ENCODE results near the gene EIF5AL1.
"Not testable (repeated sequence)": the region's sequence is repeated elsewhere in the genome, so short reads cannot be mapped to it uniquely, and the experiment has no call there.

The EIF5AL1 gene

DNA sequence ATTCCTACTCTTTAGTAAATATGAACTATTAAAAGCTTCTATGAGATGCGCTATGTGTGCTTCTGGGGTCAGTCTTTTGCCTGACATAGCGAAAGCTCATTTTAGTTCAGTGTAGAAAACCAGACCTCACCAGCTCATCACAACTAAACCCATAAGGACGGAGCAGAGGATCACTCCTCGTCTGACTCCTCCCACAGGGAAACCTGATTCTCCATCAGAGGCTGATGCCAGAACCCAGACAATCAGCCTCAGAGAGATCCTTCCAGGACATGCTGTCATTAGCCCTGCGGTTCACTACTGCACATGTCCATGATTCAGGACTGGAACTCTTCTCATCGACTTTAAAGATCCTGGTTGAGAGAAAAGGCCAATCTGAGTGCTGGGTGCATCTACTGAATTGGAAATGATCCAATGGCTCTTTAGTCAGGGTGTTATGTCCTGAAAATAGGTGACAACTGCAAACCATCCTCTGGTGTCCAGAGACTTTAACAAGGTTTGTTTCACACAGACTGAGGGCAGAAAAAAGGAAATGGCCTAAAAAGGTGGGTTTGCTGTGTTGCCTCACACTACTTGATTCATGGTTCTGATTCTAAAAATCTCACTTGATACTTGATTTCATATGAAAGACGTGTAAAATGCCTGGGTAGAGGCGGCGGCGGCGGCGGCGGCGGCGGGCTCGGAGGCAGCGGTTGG, at the start of gene EIF5AL1:
Gene EIF5AL1 (plus strand): TSS at position 643 of the 693 bp plus-strand sequence. CDS start 117 bp downstream, outside the sequence.
- DNase-seq (ENCODE audit: low read depth): not testable (repeated sequence)

DNA sequence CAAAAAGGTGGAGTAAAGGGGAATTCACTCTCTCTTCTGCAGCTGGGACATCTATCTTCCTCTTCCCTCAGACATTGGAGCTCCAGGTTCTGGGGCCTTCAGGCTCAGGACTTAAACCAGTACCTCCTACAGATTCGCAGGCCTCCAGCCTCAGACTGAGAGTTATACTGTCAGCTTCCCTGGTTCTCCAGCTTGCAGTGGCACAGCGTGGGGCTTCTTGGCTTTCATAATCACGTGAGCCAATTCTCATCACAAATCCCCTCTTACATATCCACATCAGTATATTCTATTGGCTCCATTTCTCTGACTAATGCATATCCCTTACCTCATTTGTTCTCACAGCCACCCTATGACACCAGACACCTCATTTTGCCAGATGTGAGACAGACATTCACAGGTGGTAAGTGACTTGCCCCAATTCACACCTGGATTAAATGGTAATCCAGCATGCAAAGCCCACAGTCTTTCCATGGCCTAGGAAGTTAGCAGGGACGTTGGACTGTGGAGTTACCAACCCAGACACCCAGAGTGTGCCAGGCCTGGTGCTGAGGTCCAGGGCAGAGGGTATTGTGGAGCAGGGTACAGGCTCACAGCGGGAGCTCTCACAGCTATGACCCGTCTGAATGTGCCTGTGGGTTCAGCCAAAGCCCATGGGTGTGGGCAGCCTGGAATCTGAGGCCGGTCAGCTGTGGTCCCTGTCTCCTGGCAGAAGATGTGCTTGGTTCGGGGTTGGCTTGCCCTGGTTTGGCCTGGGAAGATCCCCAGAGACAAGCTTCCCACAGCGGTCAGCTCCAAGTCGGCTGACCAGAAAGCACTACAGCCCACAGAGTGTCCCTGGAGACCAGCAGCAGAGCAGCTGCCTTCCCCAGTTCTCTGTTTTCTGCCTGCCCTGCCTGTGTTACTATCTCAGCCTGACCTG, 48.5 kb upstream of the EIF5AL1 start:
- DNase-seq (ENCODE audit: low read depth): no peak

DNA sequence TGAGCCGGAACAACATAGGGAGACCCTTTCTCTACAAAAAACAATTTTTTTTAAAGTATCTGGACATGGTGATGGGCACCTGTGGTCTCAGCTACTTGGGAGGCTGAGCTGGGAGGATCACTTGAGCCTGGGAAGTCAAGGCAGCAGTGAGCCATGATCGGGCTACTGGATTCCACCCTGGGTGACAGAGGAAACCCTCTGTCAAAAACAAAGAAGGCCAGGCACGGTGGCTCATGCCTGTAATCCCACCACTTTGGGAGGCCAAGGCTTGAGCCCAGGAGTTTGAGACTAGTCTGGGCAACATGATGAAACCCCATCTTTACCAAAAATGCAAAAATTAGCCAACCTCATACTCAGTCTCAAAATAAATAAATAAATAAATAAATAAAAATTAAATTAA, 47.0 kb upstream of the EIF5AL1 start:
- no peak for DNase-seq (ENCODE audit: low read depth)

DNA sequence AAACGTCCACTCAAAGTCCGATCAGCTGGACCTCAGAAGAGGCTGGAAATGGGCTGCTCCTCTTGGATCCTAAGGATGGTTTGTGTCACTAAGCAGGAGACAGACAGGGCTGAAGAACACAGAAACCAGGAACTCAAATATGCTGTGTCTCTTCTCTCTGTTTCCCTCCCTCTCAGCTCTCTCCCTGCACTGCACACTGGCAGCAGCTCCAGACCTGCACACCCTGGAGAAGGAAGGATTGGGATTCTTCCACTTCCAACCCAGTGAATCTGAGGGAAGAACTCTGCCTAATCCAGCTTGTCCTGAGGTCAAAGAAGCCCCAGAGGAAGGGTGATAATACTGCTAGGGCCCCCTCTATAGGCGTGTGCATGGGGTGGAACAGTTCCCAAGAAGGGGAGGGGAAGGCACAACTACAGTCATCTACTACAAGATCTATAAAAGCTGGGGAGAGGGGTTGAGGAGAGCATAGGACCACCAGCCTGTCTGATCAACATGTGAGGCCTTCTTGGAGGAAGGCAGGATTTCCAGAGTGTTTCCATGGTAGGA, 44.2 kb upstream of the EIF5AL1 start:
- no peak for DNase-seq (ENCODE audit: low read depth)

DNA sequence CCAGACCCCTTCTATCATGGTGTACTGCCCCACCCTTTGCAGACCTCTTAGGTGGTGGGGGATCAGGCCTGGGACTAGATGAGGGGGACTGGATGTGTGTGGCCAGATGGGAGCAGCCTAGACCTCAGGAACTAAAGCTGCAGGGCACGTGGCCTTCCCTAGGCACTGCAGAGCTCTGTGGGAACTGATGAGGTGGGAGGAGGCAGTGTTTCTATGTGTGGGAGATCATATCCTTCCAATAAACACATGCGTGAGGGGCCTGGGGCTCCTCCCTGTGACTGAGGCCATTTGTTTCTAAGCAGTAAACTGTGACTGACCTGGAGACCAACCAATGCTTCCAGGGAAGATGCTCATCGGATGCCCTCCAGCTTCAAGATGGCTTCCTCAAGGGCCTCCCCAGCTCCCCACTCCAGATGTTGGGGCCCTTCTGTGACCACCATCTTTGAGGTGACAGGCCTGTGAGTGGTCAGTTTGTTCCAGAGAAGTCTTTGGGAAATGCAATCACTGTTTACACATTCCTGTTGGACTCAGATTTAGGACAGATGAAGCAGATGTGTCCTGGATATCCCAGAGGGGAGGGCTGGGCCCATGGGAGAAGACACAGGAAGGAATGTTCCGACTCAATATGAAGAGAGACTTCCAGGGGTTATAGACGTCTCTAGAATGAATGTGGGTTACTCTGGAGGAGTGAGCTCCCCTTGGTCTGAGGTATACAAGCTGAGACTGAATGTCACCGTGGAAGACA, 43.3 kb upstream of the EIF5AL1 start:
- no peak for DNase-seq (ENCODE audit: low read depth)

DNA sequence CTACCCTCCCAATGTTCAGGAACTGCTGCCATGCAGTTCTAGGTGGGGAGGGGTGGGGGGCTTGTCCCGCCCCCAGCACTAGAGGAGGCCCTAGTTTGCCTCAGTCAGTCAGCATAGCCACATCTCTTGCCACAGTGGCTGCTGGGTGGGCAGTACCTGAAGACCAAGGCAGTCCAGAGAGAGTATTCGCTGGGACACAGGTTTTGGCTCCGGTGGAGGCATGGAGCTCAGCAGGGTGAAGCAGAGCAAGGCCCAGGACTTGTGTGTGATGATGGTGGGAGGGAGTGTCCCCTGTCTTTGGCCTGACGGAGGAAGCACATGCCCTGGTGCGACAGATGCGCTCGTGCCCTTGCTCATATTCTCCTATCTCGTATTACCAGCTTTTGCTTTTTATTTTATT, 42.2 kb upstream of the EIF5AL1 start:
- DNase-seq (ENCODE audit: low read depth): no peak

DNA sequence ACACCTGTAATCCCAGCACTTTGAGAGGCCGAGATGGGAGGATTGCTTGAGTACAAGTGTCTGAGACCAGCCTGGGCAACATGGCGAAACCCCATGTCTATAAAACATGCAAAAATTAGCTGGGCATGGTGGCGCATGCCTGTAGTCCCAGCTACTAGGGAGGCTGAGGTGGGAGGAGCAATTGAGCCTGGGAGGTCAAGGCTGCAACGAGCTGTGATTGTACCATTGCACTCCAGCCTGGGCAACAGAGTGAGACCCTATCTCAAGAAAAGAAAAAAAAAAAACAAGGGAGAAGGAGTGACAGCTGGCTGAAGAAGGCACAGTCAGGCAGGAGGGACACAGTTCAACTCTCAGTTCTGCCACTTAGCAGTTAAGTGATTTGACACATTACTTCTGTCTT, 40.6 kb upstream of the EIF5AL1 start:
- no peak for DNase-seq (ENCODE audit: low read depth)

DNA sequence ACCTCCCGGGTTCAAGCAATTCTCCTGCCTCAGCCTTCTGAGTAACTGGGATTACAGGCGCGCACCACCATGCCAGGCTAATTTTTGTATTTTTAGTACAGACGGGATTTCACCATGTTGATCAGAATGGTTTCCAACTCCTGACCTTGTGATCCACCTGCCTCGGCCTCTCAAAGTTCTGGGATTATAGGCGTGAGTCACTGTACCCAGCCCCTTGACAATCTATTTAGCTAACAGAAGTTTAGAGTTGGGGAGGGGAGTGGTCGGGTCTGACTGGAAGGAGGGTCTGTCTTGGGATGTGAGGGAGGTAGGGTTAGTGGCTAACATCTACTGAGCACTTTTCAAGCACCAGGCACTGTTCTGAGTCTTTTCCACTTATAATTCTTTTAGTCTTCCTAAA, 39.9 kb upstream of the EIF5AL1 start:
- no peak for DNase-seq (ENCODE audit: low read depth)

DNA sequence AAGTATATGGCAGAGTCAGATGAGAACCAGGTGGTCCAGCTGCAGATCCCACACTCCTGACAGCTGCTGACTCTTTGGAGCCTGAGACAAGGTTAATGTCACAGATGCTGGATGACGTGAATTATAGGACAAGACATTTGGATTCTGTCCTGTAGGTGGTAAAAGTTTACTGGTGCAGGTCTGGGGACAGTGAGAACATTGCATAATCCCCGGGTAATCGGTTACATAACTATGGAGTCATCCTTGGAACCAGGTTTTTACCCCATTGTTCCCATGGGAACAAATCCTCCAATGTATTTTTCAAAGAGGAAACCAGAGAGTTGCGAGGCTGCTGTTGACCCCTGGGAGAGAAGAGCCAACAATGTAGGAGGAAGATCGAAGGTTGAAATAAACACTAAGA, 39.4 kb upstream of the EIF5AL1 start:
- no peak for DNase-seq (ENCODE audit: low read depth)

DNA sequence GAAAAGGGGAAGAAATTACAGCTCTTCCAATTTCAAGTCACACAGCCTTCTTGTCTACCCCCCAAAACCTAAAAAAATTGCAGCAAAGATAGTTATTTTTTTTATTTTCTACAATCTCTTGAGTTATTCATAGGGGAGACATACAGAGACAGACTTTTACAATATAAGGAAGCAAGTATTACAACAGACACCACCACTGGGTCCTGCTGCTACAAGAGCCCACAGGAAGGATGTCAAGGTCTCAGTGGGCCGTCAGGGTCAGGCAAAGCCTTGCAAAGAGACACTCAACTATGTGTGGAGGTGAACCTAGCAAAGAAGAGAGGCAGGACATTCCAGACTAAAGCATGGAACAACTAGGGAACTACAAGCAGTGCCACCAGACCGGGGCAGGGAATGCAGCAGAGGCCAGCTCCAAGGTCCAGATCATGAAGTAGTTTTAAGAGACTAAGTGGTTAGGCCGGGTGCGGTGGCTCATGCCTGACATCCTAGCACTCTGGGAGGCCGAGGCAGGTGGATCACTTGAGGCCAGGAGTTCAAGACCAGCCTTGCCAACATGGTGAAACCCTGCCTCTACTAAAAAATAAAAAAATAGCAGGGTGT, 38.7 kb upstream of the EIF5AL1 start:
- no peak for DNase-seq (ENCODE audit: low read depth)

DNA sequence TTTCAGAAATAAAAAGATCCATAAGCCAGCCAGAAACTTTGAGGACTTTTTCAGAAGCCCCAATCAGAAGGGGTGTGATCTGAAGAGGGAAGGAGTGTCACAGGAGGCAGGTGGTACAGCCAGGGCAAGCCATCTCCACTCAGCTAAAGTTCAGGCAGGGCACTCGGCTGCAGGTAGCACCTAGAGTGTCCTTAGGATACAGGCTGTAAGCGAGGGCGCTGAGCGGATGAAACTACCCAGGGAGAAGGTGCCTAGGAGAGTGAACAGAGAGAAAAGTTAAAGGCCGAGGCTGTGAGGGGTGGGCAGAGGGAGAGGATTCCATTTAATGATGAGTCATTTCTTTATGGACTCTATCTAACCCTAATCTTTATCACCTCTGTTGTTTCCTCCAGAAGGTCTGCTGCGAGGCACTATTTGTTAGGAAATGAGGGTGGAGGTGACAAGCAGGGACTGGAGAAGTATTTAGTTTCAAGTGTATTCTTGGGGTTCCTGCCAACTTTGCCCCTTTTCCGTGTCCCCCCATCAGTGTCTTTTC, 37.1 kb upstream of the EIF5AL1 start:
- DNase-seq (ENCODE audit: low read depth): no peak

DNA sequence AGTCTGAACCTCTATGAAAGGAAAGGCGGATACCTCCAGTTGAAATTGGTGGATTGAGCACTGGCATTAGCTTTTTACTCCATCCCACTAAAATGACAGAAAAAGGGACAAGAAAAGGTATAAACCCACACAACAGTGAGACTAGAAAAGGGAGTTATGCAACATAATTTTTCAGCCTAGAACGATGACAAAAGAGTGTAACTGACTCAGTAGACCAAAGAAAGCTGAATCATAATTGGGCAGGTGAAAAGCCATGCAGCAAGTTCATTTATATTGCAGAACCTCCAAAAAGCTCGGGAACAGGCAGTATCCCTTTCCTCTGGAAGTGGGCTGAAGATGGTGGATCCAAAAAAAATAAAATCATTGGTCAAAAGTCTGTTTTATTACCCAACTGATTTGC, 36.5 kb upstream of the EIF5AL1 start:
- no peak for DNase-seq (ENCODE audit: low read depth)

DNA sequence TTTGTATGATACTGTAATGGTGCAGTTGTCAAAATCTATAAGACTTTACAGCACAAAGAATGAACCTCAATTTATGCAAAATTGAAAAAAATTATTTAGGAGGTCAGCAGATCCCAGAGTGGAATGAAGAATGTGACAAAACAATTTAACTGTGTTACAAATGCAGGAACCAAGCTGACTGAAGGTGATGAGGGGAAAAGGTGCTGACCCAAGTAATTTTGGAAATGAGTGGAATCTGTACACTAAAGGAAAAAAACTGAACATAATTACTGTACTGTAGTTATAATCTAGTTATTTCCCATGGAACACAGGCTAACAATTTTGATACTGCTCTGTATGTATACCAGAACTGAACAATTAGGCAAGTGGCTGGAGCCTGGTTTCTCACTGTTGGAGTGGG, 35.7 kb upstream of the EIF5AL1 start:
- no peak for DNase-seq (ENCODE audit: low read depth)

DNA sequence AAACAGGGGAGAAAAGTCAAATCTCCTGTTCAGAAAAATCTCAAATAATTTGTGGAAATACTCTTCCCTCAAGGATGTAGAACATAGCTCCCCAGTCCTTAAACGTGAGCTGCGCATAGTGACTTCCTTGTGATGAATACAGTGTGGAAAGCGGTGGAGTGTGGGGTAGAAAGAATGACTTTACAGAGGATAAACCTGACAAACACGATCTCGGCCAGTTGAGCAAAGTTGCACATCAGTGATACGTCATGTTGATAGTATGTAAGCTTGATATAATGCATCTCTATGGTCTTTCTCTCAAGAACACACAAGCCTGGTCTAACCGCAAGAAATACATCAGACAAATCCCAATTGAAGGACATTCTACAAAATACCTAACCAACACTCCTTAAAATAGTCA, 34.9 kb upstream of the EIF5AL1 start:
- DNase-seq (ENCODE audit: low read depth): no peak

DNA sequence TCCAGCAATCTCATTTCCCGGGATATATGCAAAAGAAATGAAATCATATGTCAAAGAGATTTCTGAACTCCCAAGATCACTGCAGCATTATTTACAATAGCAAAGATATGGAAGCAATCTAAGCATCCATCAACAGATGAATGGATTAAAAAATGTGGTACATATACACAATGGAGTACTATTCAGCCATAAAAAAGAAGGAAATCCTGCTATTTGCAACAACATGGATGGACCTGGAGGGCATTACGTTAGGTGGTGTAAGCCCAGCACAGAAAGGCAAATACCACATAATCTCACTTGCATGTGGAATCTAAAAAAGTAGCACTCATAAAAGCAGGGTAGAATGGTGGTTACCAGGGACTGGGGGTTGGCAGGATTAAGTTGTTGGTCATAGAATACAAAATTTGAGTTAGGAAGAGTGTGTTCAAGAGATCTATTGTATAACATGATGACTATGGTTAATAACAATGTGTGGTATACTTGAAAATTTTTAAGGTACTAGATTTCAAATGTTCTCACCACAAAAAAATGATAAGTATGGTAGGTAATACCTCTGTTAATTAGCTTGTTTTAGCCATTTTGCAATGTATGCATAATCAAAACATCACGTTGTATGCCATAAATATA, 32.9 kb upstream of the EIF5AL1 start:
- DNase-seq (ENCODE audit: low read depth): no peak

DNA sequence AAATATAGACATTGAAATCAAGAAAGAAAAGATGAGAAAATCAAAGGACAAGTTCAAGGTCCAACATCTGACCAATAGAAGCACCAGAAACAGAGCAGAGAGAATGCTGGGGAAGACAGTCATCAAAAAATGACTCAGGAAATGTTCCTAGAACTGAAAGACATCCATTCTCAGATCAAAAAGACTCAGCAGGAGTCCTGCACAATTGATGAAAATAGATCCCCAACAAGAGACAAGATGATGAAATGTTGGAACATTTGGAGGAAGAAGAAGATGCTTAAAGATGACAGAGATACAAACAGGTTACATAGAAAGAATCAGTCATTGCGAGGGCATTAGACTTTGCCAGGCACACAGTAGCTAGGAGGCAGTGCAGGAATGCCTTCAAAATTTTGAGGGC, 30.0 kb upstream of the EIF5AL1 start:
- no peak for DNase-seq (ENCODE audit: low read depth)

DNA sequence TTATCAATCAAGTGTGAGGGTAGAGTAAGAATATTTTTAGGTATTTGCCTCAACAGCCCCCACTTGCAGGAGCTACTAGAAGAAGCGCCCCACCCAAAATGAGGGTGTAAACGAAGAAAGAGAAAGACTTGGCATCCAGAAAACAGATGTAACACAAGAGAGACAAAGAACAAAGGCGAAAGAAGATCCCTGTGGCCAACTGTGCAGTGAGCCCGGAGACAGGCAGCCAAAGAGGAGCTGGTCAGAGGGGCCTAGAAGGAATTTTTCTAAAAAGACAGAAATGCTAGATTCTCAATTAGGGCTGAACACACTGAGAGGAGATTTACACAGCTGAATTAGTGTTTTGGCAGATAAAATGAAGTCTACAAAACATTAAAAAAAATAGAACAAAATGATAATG, 29.6 kb upstream of the EIF5AL1 start:
- no peak for DNase-seq (ENCODE audit: low read depth)

DNA sequence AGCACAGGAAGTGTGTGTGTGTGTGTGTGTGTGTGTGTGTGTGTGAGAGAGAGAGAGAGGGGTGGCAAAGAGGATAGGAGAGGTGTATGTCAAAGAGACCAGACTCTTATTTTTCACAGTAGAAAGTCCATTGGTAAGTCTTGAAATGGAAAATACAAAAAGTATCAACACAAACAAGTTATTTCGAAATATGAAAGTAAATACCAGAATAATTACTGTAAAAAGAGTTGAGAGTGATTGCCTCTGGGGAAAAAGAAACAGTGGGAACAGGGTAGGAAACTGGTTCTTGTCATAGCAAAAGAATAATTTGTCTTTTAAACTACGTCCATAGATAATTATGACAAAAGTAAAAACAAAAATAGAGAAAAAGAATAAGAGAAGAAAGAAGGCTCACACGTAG, 29.0 kb upstream of the EIF5AL1 start:
- no peak for DNase-seq (ENCODE audit: low read depth)

DNA sequence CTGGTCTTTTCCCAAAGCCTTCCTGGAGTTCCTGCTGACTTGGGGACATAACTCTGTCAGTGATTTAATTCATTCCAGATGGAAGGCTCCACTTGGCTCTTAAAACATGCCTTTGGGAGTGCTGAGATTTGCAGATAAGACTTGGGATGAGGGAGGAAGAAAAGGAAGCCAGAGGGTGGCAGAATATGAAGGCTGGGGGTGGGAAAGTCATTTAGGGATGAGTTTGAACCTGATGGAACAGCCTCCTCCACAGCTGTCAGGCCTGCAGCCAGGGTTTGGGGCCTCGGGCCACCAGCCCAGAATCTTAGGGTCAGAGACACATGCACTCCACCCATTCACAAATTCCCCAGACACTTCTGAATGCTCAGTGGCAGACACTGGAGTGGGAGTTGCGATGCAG, 28.4 kb upstream of the EIF5AL1 start:
- DNase-seq (ENCODE audit: low read depth): no peak

DNA sequence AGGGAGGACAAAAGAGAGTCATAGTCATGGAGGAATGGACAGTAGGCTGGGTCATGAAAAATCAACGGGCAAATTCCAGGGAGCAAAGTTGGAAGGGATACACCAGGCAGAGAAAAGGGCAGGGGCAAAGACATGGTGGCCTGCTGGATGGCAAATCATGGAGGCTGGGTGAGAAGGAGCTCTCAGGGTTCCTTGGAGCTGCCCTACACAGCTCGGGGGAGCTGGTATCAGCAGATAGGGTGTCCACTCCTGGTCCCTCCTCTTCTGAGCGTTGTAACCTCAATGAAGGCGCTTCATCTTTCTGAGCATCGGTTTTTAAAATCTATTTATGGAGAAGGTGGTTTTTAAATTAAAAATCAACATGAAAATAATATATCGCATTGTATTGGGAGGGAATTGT, 27.9 kb upstream of the EIF5AL1 start:
- no peak for DNase-seq (ENCODE audit: low read depth)
